GM18511 (cell line): ENCODE results near the gene PTK6.
"Not testable (repeated sequence)": the region's sequence is repeated elsewhere in the genome, so short reads cannot be mapped to it uniquely, and the experiment has no call there.

Experiments
- ATAC-seq: cut with Tn5 transposase; IDR thresholded peaks from one replicate; pipeline ENCODE4 v1.9.1; 2021; ENCODE audit warnings: mild to moderate bottlenecking, moderate library complexity; ENCODE audit not compliant: unreplicated experiment

Gene PTK6

GRCh38 chr20:63517376-63518309, 19.5 kb downstream of the PTK6 start:
- ATAC-seq: no peak

GRCh38 chr20:63514520-63514919, 22.7 kb downstream of the PTK6 start:
- ATAC-seq: not testable (repeated sequence)

- ATAC-seq: no peak
These were observed 24.0 kb downstream of the PTK6 start for GRCh38 chr20:63513207-63513606.

GRCh38 chr20:63509088-63509564, 28.1 kb downstream of the PTK6 start:
- ATAC-seq: no peak

GRCh38 chr20:63508072-63508768, 29.0 kb downstream of the PTK6 start:
- no peak for ATAC-seq

GRCh38 chr20:63507083-63507743, 30.0 kb downstream of the PTK6 start:
- ATAC-seq: no peak

GRCh38 chr20:63505723-63506122, 31.5 kb downstream of the PTK6 start:
- ATAC-seq: no peak

- no peak for ATAC-seq
These were observed 31.9 kb downstream of the PTK6 start for GRCh38 chr20:63505281-63505680.

GRCh38 chr20:63504642-63505041, 32.5 kb downstream of the PTK6 start:
- no peak for ATAC-seq

- ATAC-seq: no peak
These were observed 33.7 kb downstream of the PTK6 start for GRCh38 chr20:63503524-63503923.

- ATAC-seq: no peak
These were observed 34.5 kb downstream of the PTK6 start for GRCh38 chr20:63502671-63503172.

- no peak for ATAC-seq
These were observed 35.1 kb downstream of the PTK6 start for GRCh38 chr20:63501818-63502670.

GRCh38 chr20:63500902-63501817, 36.0 kb downstream of the PTK6 start:
- no peak for ATAC-seq

- no peak for ATAC-seq
These were observed 36.9 kb downstream of the PTK6 start for GRCh38 chr20:63500151-63500901.

GRCh38 chr20:63499338-63499969, 37.7 kb downstream of the PTK6 start:
- ATAC-seq: no peak

GRCh38 chr20:63498960-63499337, 38.2 kb downstream of the PTK6 start, which contains the start of gene EEF1A2:
Gene EEF1A2 (minus strand): TSS chr20:63499083. CDS start chr20:63497763, 1,320 bp downstream.
- ATAC-seq: no peak

GRCh38 chr20:63497946-63498935, 38.9 kb downstream of the PTK6 start:
- no peak for ATAC-seq
